ENCODE measurements around the gene GMDS.

GMDS gene

GRCh38 chr6:2229039-2229438 is 16.4 kb downstream of the GMDS start:
- no peak overlapping the region for H2AFZ ChIP-seq (ENCODE audit: low read depth, low read length)
- no peaks in the 10 kb centered on the region for H3K36me3 ChIP-seq (ENCODE audit: insufficient read depth, low read length)
- H3K4me1 ChIP-seq (ENCODE audit: insufficient read depth, low read length), result no peaks in the 10 kb centered on the region
- H3K79me2 ChIP-seq (ENCODE audit: insufficient read depth, low read length), result peaks cover 27% of the 10 kb centered on the region
- no peak overlapping the region for H3K9ac ChIP-seq (ENCODE audit: low read depth, low read length)
- H3K27ac ChIP-seq (ENCODE audit: low read length), result no peak overlapping the region
- no peak for ATAC-seq (ENCODE audit: insufficient read depth, low read depth)
- no peak overlapping the region for H3K4me3 ChIP-seq (ENCODE audit: low read depth in 1 of 2, low read length in 2 of 2)
- peaks cover 13% of the 10 kb centered on the region; the same call in 1 of the 2 replicates for H4K20me1 ChIP-seq (ENCODE audit: insufficient read depth, low read length)
- TF ChIP-seq, protein P1, sequence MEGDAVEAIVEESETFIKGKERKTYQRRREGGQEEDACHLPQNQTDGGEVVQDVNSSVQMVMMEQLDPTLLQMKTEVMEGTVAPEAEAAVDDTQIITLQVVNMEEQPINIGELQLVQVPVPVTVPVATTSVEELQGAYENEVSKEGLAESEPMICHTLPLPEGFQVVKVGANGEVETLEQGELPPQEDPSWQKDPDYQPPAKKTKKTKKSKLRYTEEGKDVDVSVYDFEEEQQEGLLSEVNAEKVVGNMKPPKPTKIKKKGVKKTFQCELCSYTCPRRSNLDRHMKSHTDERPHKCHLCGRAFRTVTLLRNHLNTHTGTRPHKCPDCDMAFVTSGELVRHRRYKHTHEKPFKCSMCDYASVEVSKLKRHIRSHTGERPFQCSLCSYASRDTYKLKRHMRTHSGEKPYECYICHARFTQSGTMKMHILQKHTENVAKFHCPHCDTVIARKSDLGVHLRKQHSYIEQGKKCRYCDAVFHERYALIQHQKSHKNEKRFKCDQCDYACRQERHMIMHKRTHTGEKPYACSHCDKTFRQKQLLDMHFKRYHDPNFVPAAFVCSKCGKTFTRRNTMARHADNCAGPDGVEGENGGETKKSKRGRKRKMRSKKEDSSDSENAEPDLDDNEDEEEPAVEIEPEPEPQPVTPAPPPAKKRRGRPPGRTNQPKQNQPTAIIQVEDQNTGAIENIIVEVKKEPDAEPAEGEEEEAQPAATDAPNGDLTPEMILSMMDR (IDR thresholded peaks at IDR 0.05; ENCODE audit: borderline replicate concordance, extremely low read depth, low read length, poor library complexity, severe bottlenecking), result no peak
- no peak for TF ChIP-seq EZH2 (IDR thresholded peaks at IDR 0.05; ENCODE audit: borderline replicate concordance, low read depth, low read length, severe bottlenecking)
- DNase-seq, result no peak
- no peak overlapping the region for H3K4me2 ChIP-seq (ENCODE audit: insufficient read depth, low read length)
- H3K27me3 ChIP-seq (ENCODE audit: insufficient read depth, low read length, poor library complexity), result no peaks in the 10 kb centered on the region
- no peaks in the 10 kb centered on the region for H3K9me3 ChIP-seq (ENCODE audit: insufficient read depth, low read length, severe bottlenecking)

GRCh38 chr6:2228392-2228791 is 17.0 kb downstream of the GMDS start:
- Histone ChIP-seq H3K79me2 (ENCODE audit: insufficient read depth, low read length) (peaks cover 27% of the 10 kb centered on the region), H3K36me3 (ENCODE audit: insufficient read depth, low read length) (no peaks in the 10 kb centered on the region), H2AFZ (ENCODE audit: low read depth, low read length) (no peak overlapping the region), H3K4me3 (ENCODE audit: low read depth in 1 of 2, low read length in 2 of 2) (no peak overlapping the region), H3K27ac (ENCODE audit: low read length) (no peak overlapping the region), H3K4me2 (ENCODE audit: insufficient read depth, low read length) (no peak overlapping the region), H3K4me1 (ENCODE audit: insufficient read depth, low read length) (no peaks in the 10 kb centered on the region), H3K9ac (ENCODE audit: low read depth, low read length) (no peak overlapping the region), H4K20me1 (ENCODE audit: insufficient read depth, low read length) (peaks cover 13% of the 10 kb centered on the region; the same call in 1 of the 2 replicates), H3K9me3 (ENCODE audit: insufficient read depth, low read length, severe bottlenecking) (no peaks in the 10 kb centered on the region), H3K27me3 (ENCODE audit: insufficient read depth, low read length, poor library complexity) (no peaks in the 10 kb centered on the region)
- DNase-seq (no peak), ATAC-seq (ENCODE audit: insufficient read depth, low read depth) (no peak)
- TF ChIP-seq EZH2 (IDR thresholded peaks at IDR 0.05; ENCODE audit: borderline replicate concordance, low read depth, low read length, severe bottlenecking), result no peak
- TF ChIP-seq, protein P1 (IDR thresholded peaks at IDR 0.05; ENCODE audit: borderline replicate concordance, extremely low read depth, low read length, poor library complexity, severe bottlenecking), result no peak

DNA sequence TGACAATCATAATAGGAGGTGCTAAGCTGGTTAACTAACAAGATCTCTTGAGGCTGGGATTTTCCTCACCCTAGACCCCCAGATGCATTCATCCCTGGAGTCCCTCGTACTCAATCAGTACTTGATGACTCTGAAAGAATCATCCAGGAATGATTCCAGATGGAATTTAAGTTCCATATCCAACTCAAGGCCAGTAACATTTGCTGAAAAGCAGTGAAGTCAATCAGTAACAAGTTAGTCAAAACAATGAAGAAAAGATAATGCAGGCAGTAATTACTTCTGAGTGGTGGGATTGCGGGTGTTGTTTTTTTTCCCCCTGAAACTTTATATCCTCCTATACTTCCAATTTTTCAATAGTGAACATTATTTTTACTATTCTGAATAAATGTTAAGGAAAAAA is 18.6 kb downstream of the GMDS start:
- no peak overlapping the region for H3K27ac ChIP-seq (ENCODE audit: low read length)
- H3K4me1 ChIP-seq (ENCODE audit: insufficient read depth, low read length), result peaks cover 8% of the 10 kb centered on the region
- H3K36me3 ChIP-seq (ENCODE audit: insufficient read depth, low read length), result no peaks in the 10 kb centered on the region
- no peak overlapping the region for H2AFZ ChIP-seq (ENCODE audit: low read depth, low read length)
- no peak for TF ChIP-seq EZH2 (IDR thresholded peaks at IDR 0.05; ENCODE audit: borderline replicate concordance, low read depth, low read length, severe bottlenecking)
- TF ChIP-seq, protein P1 (IDR thresholded peaks at IDR 0.05; ENCODE audit: borderline replicate concordance, extremely low read depth, low read length, poor library complexity, severe bottlenecking), result no peak
- H3K27me3 ChIP-seq (ENCODE audit: insufficient read depth, low read length, poor library complexity), result no peaks in the 10 kb centered on the region
- H3K9ac ChIP-seq (ENCODE audit: low read depth, low read length), result no peak overlapping the region
- ATAC-seq (ENCODE audit: insufficient read depth, low read depth) (no peak), DNase-seq (no peak)
- H3K9me3 ChIP-seq (ENCODE audit: insufficient read depth, low read length, severe bottlenecking), result no peaks in the 10 kb centered on the region
- peaks cover 31% of the 10 kb centered on the region for H3K79me2 ChIP-seq (ENCODE audit: insufficient read depth, low read length)
- H3K4me2 ChIP-seq (ENCODE audit: insufficient read depth, low read length), result no peak overlapping the region
- H3K4me3 ChIP-seq (ENCODE audit: low read depth in 1 of 2, low read length in 2 of 2), result no peak overlapping the region
- H4K20me1 ChIP-seq (ENCODE audit: insufficient read depth, low read length), result peaks cover 9% of the 10 kb centered on the region; the same call in 1 of the 2 replicates

Measured in DND-41 (cell line).